ENCODE data around the gene MAPK14. TPM values are rescaled to one million over a fixed set of nuclear protein-coding genes. Genes with fewer than 3 reads are reported as not detected.

The MAPK14 gene
- total and polyA plus RNA-seq, 2 donors (not counting 1 experiment from before 2014, with no cell fraction given): 55.9 to 57.8 TPM

GRCh38 chr6:36133148-36133547 is 105.5 kb downstream of the MAPK14 start:
- no peaks in the 10 kb centered on the region for H3K27me3 ChIP-seq (ENCODE audit: control insufficient read depth, insufficient read depth, low read length)
- H3K9ac ChIP-seq (ENCODE audit: insufficient read depth, low read length): no peak overlapping the region
- no peak overlapping the region for H2AFZ ChIP-seq (ENCODE audit: low read length)
- no peaks in the 10 kb centered on the region for H3K9me3 ChIP-seq (ENCODE audit: control insufficient read depth, insufficient read depth, low read depth, low read length)
- no peaks in the 10 kb centered on the region for H3K36me3 ChIP-seq (ENCODE audit: control insufficient read depth, insufficient read depth, low read length)
- no peaks in the 10 kb centered on the region for H3K79me2 ChIP-seq (ENCODE audit: control insufficient read depth, insufficient read depth, low read length)
- H3K27ac ChIP-seq (ENCODE audit: insufficient read depth, low read length): no peak overlapping the region
- H3K4me1 ChIP-seq (ENCODE audit: control insufficient read depth, extremely low read depth, insufficient read depth, low read length): peaks cover 15% of the 10 kb centered on the region
- no peak overlapping the region for H3K4me3 ChIP-seq (replicated peaks in 1 of 4; ENCODE audit: control extremely low read depth in 1 of 4, insufficient read depth in 1 of 4, low read depth in 3 of 4, low read length in 4 of 4)
- H3K4me2 ChIP-seq (ENCODE audit: extremely low read depth, insufficient read depth, low read length): no peak overlapping the region
- H4K20me1 ChIP-seq (ENCODE audit: control insufficient read depth, extremely low read depth, insufficient read depth, low read length): no peaks in the 10 kb centered on the region
- DNase-seq (ENCODE audit: low read depth in 2 of 2): no peak
- no peak for TF ChIP-seq EZH2 (IDR thresholded peaks at IDR 0.05; ENCODE audit: low read length, missing control alignments)
- TF ChIP-seq, protein P1, sequence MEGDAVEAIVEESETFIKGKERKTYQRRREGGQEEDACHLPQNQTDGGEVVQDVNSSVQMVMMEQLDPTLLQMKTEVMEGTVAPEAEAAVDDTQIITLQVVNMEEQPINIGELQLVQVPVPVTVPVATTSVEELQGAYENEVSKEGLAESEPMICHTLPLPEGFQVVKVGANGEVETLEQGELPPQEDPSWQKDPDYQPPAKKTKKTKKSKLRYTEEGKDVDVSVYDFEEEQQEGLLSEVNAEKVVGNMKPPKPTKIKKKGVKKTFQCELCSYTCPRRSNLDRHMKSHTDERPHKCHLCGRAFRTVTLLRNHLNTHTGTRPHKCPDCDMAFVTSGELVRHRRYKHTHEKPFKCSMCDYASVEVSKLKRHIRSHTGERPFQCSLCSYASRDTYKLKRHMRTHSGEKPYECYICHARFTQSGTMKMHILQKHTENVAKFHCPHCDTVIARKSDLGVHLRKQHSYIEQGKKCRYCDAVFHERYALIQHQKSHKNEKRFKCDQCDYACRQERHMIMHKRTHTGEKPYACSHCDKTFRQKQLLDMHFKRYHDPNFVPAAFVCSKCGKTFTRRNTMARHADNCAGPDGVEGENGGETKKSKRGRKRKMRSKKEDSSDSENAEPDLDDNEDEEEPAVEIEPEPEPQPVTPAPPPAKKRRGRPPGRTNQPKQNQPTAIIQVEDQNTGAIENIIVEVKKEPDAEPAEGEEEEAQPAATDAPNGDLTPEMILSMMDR (conservative IDR thresholded peaks at IDR 0.05 in 1 of 2, IDR thresholded peaks at IDR 0.05 in 1 of 2; ENCODE audit: low read depth in 1 of 2, low read length in 2 of 2): no peak

GRCh38 chr6:36133912-36134311 is 106.3 kb downstream of the MAPK14 start:
- H3K9me3 ChIP-seq (ENCODE audit: control insufficient read depth, insufficient read depth, low read depth, low read length): no peaks in the 10 kb centered on the region
- H2AFZ ChIP-seq (ENCODE audit: low read length): no peak overlapping the region
- TF ChIP-seq, protein P1 (conservative IDR thresholded peaks at IDR 0.05 in 1 of 2, IDR thresholded peaks at IDR 0.05 in 1 of 2; ENCODE audit: low read depth in 1 of 2, low read length in 2 of 2): no peak
- no peak for TF ChIP-seq EZH2 (IDR thresholded peaks at IDR 0.05; ENCODE audit: low read length, missing control alignments)
- no peak overlapping the region for H3K4me2 ChIP-seq (ENCODE audit: extremely low read depth, insufficient read depth, low read length)
- no peak for DNase-seq (ENCODE audit: low read depth in 2 of 2)
- H3K4me3 ChIP-seq (replicated peaks in 1 of 4; ENCODE audit: control extremely low read depth in 1 of 4, insufficient read depth in 1 of 4, low read depth in 3 of 4, low read length in 4 of 4): no peak overlapping the region
- H4K20me1 ChIP-seq (ENCODE audit: control insufficient read depth, extremely low read depth, insufficient read depth, low read length): no peaks in the 10 kb centered on the region
- no peak overlapping the region for H3K27ac ChIP-seq (ENCODE audit: insufficient read depth, low read length)
- H3K4me1 ChIP-seq (ENCODE audit: control insufficient read depth, extremely low read depth, insufficient read depth, low read length): peaks cover 14% of the 10 kb centered on the region
- no peaks in the 10 kb centered on the region for H3K79me2 ChIP-seq (ENCODE audit: control insufficient read depth, insufficient read depth, low read length)
- no peak overlapping the region for H3K9ac ChIP-seq (ENCODE audit: insufficient read depth, low read length)
- H3K27me3 ChIP-seq (ENCODE audit: control insufficient read depth, insufficient read depth, low read length): no peaks in the 10 kb centered on the region
- H3K36me3 ChIP-seq (ENCODE audit: control insufficient read depth, insufficient read depth, low read length): no peaks in the 10 kb centered on the region

GRCh38 chr6:36135053-36135731 is 107.6 kb downstream of the MAPK14 start:
- H3K27ac ChIP-seq (ENCODE audit: insufficient read depth, low read length): no peak overlapping the region
- no peak for DNase-seq (ENCODE audit: low read depth in 2 of 2)
- H3K4me3 ChIP-seq (replicated peaks in 1 of 4; ENCODE audit: control extremely low read depth in 1 of 4, insufficient read depth in 1 of 4, low read depth in 3 of 4, low read length in 4 of 4): no peak overlapping the region
- peaks cover 14% of the 10 kb centered on the region for H3K4me1 ChIP-seq (ENCODE audit: control insufficient read depth, extremely low read depth, insufficient read depth, low read length)
- no peak overlapping the region for H2AFZ ChIP-seq (ENCODE audit: low read length)
- no peaks in the 10 kb centered on the region for H3K27me3 ChIP-seq (ENCODE audit: control insufficient read depth, insufficient read depth, low read length)
- TF ChIP-seq EZH2 (IDR thresholded peaks at IDR 0.05; ENCODE audit: low read length, missing control alignments): no peak
- TF ChIP-seq, protein P1 (conservative IDR thresholded peaks at IDR 0.05 in 1 of 2, IDR thresholded peaks at IDR 0.05 in 1 of 2; ENCODE audit: low read depth in 1 of 2, low read length in 2 of 2): no peak
- H3K9ac ChIP-seq (ENCODE audit: insufficient read depth, low read length): no peak overlapping the region
- H4K20me1 ChIP-seq (ENCODE audit: control insufficient read depth, extremely low read depth, insufficient read depth, low read length): no peaks in the 10 kb centered on the region
- H3K79me2 ChIP-seq (ENCODE audit: control insufficient read depth, insufficient read depth, low read length): no peaks in the 10 kb centered on the region
- no peaks in the 10 kb centered on the region for H3K9me3 ChIP-seq (ENCODE audit: control insufficient read depth, insufficient read depth, low read depth, low read length)
- H3K36me3 ChIP-seq (ENCODE audit: control insufficient read depth, insufficient read depth, low read length): no peaks in the 10 kb centered on the region
- H3K4me2 ChIP-seq (ENCODE audit: extremely low read depth, insufficient read depth, low read length): no peak overlapping the region

All from fibroblast of lung (primary cell).